RWPE1 (cell line): Measurements from ENCODE around the gene RPS8.
"Not testable (repeated sequence)": the region's sequence is repeated elsewhere in the genome, so short reads cannot be mapped to it uniquely, and the experiment has no call there.

Source experiments
- CTCF ChIA-PET: fragments of 350-600 bp; sonication (Branson Sonifier 250); formaldehyde crosslinking; extraction: SDS; loops from one replicate; lab custom pipeline; 2021; lab: Yijun Ruan, JAX
- POLR2A ChIA-PET: fragments of 400-600 bp; formaldehyde crosslinking; extraction: SDS; loops from one replicate; lab custom pipeline; 2020; ENCODE audit warnings: antibody characterized with exemption; ENCODE audit not compliant: low non-redundant PET; lab: Yijun Ruan, JAX
- DNase-seq: peaks from one replicate; pipeline ENCODE4 v3.0.0; 2012; ENCODE audit warnings: low spot score
- H3K27ac ChIP-seq: fragments of 450-650 bp; 2 replicates; pipeline ENCODE4 v1.5.1; 2017
- TF ChIP-seq, protein P1 (sequence below): fragments of 450-650 bp; conservative IDR thresholded peaks from 2 replicates; pipeline ENCODE4 v1.5.1; 2017; ENCODE audit warnings: low read depth, mild to moderate bottlenecking

The RPS8 gene

DNA sequence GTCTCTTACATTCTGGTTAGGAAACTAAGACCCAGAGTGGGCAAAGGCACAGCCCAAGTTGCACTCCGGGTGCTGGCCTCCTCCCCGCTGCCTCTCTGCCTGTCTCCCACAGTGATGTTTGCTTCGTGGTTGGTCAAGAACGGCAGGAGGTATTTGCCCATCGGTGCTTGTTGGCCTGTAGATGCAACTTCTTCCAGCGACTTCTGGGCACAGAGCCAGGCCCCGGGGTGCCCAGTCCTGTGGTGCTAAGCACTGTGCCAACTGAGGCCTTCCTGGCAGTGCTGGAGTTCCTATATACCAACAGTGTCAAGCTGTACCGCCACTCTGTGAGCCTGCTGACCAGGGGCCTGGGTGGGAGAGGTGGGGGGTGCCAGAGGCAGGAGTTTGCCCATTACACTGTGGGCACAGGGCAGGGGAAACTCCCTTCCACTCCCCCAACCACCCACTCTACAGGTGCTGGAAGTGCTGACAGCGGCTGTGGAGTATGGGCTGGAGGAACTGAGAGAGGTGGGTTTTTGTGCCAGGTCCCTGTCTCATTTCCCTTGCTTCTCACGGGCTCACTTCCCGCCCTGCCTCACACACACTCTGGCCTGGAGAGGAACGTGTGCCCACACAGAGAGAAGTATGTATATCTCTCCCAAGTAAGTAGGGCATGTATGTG is 34.9 kb downstream of the RPS8 start:
- no peak for DNase-seq
- H3K27ac ChIP-seq, result peak overlapping the region; percentile 99
- POLR2A ChIA-PET, result interaction anchor here (0.7 kb wide), 1 partner anchor 80 kb away, joined by 8 read pairs; no protein-coding TSS in a partner anchor
- TF ChIP-seq, protein P1, sequence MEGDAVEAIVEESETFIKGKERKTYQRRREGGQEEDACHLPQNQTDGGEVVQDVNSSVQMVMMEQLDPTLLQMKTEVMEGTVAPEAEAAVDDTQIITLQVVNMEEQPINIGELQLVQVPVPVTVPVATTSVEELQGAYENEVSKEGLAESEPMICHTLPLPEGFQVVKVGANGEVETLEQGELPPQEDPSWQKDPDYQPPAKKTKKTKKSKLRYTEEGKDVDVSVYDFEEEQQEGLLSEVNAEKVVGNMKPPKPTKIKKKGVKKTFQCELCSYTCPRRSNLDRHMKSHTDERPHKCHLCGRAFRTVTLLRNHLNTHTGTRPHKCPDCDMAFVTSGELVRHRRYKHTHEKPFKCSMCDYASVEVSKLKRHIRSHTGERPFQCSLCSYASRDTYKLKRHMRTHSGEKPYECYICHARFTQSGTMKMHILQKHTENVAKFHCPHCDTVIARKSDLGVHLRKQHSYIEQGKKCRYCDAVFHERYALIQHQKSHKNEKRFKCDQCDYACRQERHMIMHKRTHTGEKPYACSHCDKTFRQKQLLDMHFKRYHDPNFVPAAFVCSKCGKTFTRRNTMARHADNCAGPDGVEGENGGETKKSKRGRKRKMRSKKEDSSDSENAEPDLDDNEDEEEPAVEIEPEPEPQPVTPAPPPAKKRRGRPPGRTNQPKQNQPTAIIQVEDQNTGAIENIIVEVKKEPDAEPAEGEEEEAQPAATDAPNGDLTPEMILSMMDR, result no peak
- CTCF ChIA-PET, result interaction anchor here (0.7 kb wide), 1 partner anchor 1362 kb away, joined by 4 read pairs; no protein-coding TSS in a partner anchor

GRCh38 chr1:44810762-44811105 is 35.4 kb downstream of the RPS8 start:
- POLR2A ChIA-PET, result interaction anchor here (0.7 kb wide), 1 partner anchor 80 kb away, joined by 8 read pairs; no protein-coding TSS in a partner anchor
- peak overlapping the region; percentile 99 for H3K27ac ChIP-seq
- CTCF ChIA-PET, result interaction anchor here (0.7 kb wide), 1 partner anchor 1363 kb away, joined by 4 read pairs; no protein-coding TSS in a partner anchor
- DNase-seq, result not testable (repeated sequence)

- ChIA-PET CTCF (interaction anchor here (0.7 kb wide), 1 partner anchor 1363 kb away, joined by 4 read pairs; no protein-coding TSS in a partner anchor), POLR2A (interaction anchor here (0.7 kb wide), 2 partner anchors 11 to 81 kb away, joined by 8 read pairs; no protein-coding TSS in a partner anchor)
- no peak for DNase-seq
- peak overlapping the region; percentile 99 for H3K27ac ChIP-seq
- TF ChIP-seq, protein P1, result no peak
Observed at GRCh38 chr1:44811234-44811633, 35.9 kb downstream of the RPS8 start.

GRCh38 chr1:44812822-44813543 is 37.6 kb downstream of the RPS8 start:
- TF ChIP-seq, protein P1, result no peak
- H3K27ac ChIP-seq, result peak overlapping the region; percentile 99
- ChIA-PET CTCF (interaction anchor here (0.6 kb wide), 1 partner anchor 37 kb away, joined by 4 read pairs; no protein-coding TSS in a partner anchor), POLR2A (interaction anchor here (1.6 kb wide), 1 partner anchor 13 kb away, joined by 8 read pairs; the partner anchor contains the start of gene PLK3)
- no peak for DNase-seq

GRCh38 chr1:44815926-44816325 is 40.6 kb downstream of the RPS8 start:
- POLR2A ChIA-PET, DNase-seq: not testable (repeated sequence)
- H3K27ac ChIP-seq, result peak overlapping the region; percentile 55
- CTCF ChIA-PET, result interaction anchor here (0.8 kb wide), 1 partner anchor 16 kb away, joined by 7 read pairs; the partner anchor contains the start of gene PLK3

DNA sequence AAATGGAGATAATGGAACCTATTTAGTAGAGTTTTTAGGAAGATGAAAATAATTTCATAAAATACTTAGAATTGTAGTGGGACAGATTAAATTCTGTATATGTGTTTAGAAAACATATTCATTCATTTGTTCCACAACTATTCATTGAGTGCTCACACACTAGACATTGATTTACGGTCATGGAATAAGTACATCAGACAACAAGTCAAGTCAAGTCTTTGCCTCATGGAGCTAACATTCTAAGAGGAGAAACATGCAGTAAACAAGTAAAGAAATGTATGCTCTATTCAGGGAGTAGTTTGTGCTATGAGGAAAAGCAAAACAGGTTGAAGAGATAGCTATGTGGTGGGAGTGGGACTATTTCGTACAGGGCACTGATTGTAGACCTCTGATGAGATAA is 42.0 kb downstream of the RPS8 start:
- TF ChIP-seq, protein P1, result no peak
- ChIA-PET CTCF (no interaction called here), POLR2A (no interaction called here)
- no peak for DNase-seq
- H3K27ac ChIP-seq, result peak overlapping the region; percentile 94; the same call in 1 of the 2 replicates

DNA sequence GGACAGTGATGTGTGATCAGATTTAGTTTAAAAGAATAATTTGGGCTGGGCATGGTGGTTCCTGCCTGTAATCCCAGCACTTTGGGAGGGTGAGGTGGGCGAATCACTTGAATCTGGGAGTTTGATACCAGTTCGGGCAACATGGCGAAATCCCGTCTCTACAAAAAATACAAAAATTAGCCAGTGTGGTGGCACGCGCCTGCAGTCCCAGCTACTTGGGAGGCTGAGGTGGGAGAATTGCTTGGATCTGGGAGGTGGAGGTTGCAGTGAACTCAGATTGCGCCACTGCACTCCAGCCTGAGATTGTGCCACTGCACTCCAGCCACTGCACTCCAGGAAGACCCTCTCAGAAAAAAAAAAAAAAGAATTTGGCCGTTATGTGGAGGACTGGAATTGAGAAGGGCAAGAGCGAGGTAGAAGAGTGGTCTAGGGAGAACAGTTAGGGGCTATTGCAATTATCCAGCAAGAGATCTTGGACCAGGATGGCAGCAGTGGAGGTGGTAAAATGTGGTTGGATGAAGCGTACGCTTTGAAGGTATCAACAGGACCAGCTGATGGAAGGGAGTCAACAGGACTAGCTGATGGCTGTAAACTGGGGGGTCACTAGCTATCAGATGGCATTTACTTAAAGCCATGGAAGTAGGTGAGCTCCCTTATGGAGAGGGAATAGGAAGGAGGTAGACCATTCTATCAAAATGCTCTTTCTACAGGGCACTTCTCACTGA is 42.6 kb downstream of the RPS8 start:
- ChIA-PET CTCF (interaction anchor here (0.9 kb wide), 1 partner anchor 18 kb away, joined by 3 read pairs; the partner anchor contains the start of gene PLK3), POLR2A (no interaction called here)
- H3K27ac ChIP-seq, result peak overlapping the region; percentile 94
- TF ChIP-seq, protein P1, result no peak
- no peak for DNase-seq
